GM21576 (cell line): ENCODE results near the gene CTNNBL1.

ENCODE experiments used
- ATAC-seq: cut with Tn5 transposase; IDR thresholded peaks from one replicate; pipeline ENCODE4 v1.9.1; 2021; ENCODE audit warnings: mild to moderate bottlenecking, moderate library complexity; ENCODE audit not compliant: unreplicated experiment

Gene CTNNBL1

DNA sequence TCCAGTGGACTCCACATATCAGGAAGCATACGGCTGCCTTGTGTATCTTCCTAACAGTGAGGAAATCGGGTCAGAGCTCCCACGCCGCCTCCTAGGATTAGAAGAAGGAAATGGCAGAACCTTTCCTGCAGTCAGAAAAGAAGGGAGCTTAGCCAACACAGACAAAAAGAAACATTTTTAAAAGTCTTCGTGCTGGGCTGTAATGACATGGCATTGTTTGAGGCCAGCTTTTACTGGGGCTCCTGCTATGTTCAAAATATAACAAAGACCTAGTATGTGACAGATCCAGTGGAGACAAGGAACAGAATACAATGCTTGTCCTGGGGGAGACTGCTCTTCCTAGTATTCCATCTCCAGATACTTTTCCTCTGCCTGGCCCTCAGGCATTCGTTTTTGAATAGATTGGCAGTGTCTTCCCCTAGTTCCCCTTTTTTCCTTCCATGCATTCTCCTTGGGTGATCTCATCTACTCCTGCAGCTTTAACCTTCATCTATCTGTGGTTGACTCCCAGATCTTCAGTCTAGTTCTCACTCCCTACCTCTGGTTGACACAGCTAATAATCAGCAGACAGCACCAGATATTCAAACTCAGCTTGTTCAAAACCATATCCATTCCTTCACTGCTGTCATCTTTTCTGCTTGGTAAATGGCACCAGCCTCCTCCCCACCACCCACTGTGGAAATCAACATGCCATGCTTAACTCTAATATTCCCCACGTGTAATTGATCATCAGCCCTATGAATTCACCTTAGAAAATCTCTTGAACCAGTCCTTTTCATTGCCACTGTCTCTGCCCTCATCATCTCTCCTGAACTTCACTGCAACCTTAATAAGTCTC, 114.6 kb downstream of the CTNNBL1 start:
- ATAC-seq = no peak

DNA sequence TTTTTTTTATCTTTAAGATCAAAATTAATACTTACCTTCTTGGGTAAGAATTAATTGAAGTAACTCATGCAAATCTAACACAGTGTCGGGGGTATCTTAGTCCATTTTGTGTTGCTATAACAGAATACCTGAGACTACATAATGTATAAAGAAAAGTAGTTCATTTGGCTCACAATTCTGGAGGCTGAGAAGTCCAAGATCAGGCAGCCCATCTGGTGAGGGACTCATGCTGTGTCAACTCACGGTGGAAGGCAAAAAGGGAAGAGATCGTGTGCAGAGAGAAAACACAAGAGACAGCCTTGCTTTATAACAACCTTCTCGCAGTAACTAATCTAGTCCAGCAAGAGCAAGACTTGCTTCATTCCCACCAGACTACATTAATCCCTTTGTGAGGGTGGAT, 116.2 kb downstream of the CTNNBL1 start:
- no peak for ATAC-seq

DNA sequence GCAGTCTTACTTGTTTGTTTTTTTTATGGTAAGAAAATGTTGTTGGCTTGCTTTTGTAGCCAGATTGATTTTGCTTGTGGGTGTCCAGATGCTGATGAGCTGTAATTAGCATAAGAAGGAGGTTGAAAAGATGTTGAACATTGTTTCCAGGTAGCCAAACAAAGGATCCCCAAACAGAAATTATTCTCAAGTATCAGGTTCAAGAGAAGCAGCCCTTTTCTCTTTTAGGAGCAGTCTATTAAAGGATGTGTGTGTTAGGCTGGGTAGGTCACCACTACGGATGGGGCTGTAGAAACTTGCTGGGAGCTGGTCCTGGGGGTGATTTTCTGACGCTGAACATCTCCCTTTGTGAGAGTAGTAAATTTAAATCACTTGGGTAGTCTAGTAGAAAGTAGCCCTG, 122.2 kb downstream of the CTNNBL1 start:
- no peak for ATAC-seq

DNA sequence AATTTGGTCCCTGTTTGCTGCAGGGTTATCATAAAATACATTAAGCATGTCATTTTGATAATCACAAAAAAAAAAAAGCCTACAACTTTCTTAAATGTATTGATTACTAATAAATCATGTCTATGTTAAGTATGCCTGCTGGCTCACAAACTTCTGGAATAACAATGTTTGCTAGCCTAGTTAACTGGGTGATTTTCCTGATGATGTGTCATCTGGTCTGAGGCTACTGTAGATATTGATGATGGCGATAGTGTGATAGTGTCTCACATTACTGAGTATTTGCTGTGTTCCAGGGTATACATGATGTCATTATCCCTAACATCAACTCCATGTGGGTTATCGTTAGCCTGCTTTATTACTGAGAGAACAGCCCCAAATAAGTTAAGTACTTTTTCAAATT, 122.9 kb downstream of the CTNNBL1 start:
- no peak for ATAC-seq

DNA sequence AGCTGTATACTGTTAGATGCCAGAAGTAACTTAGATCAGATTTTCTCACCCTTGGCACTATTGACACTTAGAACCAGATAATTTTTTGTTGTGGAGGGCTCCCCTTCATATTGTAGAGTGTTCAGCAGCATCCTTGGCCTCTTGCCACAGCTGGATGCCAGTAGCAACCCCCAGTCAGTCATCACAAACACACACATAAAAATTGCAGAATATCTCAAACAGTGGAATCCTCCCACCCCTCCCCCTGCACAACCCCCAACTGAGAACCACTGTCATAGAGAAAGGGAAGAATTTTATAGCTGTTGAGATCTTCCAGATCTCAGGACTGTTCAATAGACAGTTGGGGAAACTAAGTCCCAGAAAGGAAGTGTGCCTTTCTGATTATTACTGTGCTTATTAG, 127.9 kb downstream of the CTNNBL1 start:
- ATAC-seq = no peak

DNA sequence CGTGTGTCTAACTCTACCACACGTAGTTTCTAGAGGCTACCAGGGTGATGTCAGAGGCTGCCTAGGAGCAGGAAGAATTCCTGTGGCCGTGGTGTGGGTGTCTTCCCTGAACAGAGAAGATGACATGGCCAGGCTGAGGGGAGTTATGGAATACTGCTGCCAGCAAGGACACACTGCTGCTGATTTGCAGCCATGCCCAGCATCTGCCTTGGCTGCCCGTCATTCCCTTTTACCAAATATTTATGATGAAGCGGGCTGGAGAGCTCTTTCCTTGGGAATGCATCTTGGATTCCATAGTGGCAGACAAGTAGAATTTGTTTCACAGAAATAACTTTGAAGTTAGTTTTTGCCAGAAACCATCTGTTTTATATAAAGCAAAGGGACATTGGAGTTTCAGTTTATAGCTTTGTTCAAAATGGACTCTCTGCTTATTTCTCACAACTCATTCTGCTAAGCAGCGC, 128.3 kb downstream of the CTNNBL1 start:
- ATAC-seq = no peak

DNA sequence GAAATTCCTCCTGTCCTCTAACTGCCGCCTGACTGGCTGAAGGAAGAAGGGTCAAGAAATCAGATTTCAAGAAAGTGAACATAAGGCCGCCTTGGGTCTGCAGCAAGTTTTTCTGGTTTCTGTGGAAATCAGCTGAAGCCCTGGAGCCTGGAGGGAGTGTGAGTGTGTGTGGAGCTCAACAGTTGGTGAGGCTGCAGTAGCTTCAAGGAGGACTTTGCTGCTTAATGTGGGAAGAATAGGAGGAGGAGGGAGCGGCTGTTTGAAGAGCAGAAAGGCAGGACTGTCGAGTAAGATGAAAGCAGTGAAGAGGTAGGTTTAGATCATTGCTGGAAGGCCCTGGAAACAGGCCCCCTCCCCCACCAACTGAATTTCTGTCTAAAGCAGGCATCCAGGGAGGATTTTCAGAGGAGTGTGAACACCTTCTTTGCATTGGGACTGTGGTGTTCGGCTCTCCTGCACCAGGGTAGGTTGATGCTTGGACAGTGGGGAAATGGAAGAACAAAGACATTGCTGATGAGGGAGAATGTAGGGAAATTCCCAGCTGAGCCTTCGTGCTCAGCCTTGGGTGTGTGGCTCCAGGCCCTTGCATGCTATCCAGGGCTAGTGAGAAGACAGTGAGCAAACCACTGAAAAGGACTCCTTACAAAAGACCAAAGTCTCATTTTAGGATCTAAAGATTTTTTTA, 129.6 kb downstream of the CTNNBL1 start:
- no peak for ATAC-seq

DNA sequence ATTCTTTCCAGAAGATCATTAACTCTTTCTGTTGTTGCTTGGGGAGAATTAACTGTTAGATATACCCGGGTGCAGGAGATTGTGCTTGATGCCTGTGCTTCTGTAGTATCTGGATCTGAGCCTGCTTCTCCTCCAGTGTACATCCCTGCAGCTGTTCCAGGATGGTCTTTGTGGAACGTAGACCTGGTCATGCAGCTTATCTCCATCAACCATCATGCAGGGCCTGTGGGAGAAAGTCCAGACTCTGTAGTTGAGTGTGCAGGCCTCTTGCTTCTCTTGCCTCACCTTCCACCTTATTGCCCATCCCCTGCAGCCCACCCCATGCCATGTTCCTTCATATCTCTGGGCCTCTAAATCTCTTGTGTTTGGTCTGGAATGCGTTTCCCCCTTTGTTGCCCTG, 133.8 kb downstream of the CTNNBL1 start:
- no peak for ATAC-seq

DNA sequence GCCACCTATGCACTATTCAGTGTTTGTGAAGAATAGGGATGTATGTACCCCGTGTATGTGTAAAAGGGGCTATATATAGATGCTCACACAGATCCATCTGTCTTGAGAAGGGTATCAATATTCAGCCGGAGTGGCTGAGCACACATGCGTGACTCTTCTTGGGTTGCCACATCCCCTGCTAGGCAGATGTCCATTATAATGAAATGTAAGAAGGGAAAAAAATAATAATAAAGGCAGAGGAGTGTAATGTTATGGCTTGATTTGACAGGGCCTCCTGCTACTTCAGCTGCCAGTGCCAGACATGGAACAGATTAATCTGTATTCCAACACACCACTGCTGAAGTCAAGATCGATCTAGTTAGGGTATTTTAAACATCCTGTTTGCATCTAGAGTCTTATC, 134.9 kb downstream of the CTNNBL1 start:
- no peak for ATAC-seq

DNA sequence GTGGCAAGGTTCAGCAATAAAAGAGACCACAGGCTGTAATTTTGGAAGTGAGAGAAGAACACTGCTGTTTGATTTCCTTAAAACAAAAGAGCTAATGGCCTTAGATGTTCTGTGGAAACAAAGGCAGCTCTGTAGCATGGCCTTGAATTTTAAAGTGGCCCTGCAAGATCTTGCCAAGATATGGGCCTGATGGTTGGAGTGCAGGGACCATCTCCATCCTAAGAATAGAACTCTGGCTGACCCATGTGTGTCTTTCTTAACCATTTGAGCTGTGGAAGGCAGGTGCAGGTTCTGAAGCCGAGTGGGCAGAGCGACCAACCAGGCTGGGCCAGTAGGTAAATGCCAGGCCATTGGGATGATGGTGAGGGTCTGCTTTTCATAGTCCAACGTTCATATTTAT, 135.3 kb downstream of the CTNNBL1 start:
- no peak for ATAC-seq

DNA sequence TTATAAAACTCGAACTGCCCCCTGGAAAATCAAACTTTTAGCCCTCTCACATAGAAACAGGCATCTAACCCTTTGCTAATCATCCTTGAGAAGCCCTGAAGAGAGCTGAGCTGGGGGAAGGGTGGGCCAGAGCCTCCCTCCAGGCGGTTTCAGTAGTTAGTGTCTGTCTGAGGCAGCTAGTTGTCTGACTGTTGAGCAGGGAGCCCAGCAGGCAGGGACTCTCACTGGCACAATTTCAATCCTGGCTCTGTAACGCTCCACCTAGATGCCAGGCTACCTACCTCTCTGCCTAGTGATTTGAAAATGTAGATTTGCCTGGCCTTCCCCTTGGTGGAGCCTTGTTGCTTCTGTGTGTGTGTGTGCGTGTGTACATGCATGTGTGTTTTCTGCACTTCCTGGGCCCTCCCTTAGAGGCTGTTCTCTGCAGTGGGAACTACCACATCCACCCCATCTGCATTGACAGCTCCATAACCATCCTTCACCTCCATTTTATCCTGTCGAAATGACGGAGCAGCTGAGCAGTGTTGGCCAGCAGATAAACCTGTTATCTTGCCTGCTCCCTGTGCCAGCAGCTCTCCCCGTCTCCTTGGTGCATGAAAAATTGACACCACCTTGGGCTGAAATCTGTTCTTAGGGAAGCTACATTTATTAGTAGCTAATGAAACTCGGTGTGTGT, 139.5 kb downstream of the CTNNBL1 start:
- no peak for ATAC-seq

DNA sequence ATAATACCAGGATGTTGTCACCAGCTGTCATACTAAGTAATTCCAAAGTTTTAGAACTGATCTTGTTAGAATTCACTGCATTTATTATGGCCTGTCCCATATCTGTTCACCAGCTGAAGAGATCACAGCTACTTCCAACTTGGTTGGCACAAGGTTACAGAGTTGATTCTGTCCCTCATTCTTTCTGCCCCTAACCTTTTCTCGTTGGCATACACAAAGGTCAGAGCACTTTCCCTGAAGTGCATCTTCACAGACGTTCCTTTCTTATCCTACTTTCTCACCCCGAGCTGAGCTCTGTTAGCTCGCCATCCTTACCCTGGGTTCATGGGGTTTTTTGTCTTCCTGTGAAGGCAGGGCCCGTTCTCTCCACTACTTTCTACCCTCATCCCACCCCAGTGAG, 143.1 kb downstream of the CTNNBL1 start:
- ATAC-seq = no peak

DNA sequence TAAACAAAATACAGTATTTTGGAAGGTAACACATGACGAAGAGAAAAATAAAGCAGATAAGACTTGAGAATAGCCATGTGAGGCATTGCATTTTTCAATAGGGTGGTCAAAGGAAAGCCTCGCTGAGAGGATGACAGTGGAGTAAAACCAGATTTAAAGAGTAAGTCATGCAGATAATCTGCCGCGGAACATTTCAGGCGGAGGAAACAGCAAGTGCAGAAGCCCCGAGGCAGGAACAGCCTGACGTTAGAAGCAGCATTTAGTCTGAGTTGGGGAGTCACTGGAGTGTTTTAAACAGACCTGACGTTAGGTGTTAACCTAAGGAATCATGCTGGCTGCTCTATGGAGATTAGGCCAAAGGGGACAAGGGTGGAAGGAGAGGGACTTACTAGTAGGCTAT, 144.1 kb downstream of the CTNNBL1 start:
- ATAC-seq = no peak

DNA sequence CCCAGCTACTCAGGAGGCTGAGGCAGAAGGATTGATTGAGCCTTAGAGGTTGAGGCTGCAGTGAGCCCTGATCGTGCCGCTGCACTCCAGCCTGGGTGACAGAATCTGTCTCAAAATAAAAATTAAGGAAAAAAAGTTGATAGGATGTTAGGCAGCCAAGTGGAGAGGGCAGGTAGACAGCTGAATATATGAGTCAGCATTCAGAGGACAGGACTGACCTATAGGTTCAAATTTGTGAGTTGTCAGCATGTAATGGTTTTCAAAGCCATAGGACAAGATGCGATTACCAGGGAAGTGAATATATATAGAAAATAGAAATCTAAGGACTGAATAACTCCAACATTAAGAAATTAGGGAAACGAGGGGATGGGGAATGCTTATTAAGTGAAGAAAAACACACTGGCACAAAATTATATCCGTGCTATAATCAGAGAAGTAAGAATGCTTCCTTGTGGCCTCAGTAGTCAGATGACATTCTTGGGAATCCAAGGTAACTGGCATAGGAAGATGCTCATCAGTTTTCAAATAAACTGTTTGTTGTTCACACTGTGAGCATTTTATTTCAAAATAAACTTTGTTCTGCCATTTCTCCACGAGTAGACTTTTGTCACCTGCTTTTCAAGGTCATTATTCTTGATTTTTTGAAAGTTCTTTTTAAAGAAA, 145.1 kb downstream of the CTNNBL1 start:
- no peak for ATAC-seq

DNA sequence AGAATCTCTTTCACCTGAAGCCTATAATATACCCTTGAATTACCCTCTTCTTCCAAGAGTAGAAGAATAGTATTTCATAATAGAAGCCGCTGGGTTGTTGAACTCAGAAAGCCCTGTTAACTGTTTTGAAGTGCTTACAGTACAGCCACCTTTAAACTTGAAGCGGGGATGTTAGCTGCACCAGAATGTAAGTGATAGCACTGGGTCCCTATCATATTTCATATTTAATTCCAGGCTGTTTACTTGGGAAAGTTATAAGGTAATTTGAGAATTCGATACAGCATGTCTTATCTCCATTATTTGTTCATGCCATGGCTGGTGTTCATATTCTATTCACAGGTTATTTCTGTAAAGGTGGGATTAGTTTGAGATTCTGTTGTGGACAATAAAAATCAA, 145.6 kb downstream of the CTNNBL1 start:
- no peak for ATAC-seq

DNA sequence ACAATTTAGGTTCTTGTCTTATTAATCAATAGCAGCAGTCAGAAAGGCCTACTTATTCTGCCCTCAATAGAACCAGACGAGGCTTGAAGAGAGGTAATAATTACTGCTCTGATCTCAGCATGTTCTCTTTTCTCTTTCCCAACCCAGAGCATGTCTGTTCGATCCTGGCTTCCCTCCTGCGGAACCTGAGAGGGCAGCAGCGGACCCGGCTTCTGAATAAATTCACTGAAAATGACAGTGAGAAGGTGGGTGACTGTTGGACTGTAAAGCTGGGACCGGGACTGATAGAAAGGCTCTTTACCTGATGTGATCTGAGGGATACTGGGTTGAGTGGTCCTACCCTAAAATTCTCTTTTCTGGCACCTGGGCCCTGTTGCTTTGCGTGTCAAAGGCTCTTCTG, 146.1 kb downstream of the CTNNBL1 start:
- ATAC-seq = no peak

DNA sequence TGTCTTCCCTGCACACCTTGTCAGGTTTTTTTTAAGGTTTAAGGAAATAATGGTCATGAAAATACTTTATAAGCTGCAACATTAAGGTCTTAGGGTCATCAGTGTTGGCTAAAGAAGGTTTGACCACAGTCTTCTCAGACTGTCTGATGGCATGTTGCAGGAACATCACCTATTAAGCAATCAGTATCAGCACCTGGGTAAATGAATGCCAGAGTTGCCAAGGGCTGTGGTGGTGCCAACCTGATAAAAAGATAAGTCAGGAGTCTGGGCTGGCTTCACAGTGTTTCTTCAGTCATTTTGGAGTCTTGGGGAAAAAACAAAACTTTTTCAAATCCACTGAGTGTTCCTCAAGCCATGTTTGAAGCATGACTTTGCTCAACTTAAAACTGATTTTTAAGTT, 147.6 kb downstream of the CTNNBL1 start:
- no peak for ATAC-seq

DNA sequence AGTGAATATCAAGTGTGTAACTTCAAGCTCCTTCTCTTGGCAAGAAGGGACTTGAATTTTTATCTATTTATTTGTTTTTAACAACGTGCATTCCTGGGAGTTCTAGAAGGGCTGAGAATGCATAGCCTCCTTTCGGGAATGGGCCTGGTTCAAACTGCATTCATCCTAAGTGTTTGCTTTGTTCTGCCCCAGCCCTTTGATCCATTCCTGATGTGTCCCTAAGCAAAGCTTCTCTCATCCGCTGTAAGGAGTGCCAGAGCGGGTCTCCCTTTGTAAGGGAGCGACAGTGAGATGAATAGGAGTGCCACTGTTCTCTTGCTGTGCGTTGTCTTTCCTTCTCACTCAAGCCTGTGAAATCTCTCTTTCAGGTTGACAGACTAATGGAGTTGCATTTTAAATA, 148.1 kb downstream of the CTNNBL1 start:
- ATAC-seq = no peak

DNA sequence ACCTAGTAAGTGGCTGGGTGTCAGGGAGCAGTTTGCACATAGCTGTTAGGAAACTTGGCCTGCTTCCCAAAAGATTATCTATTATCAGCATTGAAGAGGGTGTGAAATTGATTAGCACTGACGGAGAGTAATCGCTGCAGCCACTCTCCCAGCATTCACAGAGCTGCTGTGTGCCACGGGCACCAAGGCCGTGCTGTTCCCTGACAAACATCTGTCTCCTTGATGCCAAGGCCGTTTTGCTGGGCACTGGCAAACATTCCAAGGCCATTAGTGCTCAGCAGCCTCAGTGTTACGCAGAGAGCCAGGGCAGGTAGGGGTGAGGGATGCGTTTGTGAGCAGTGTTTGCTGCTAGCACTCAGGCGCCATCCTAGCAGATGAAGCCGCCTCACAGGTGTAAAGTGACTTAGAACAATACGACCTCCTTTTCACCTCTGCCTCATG, 151.4 kb downstream of the CTNNBL1 start:
- ATAC-seq = no peak

DNA sequence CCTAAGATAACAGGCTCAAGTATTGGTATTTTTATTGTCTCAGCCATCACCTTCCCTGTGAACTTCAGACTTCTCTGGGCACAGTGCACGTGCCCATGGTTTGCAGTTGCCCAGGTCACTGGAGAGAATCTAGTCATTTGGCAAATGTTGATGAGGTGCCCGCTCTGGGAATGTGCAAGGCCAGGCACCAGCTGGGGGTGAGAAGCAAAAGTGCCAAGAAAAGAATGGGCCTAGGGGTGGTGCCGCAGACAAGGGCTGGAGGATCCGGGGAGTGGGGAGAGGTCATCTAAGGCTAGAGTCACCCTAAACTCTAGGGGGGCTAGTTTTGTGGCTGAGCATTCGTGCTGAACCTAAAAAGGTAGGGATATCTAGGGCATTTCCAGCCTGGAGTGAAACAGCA, 152.0 kb downstream of the CTNNBL1 start:
- ATAC-seq = no peak

DNA sequence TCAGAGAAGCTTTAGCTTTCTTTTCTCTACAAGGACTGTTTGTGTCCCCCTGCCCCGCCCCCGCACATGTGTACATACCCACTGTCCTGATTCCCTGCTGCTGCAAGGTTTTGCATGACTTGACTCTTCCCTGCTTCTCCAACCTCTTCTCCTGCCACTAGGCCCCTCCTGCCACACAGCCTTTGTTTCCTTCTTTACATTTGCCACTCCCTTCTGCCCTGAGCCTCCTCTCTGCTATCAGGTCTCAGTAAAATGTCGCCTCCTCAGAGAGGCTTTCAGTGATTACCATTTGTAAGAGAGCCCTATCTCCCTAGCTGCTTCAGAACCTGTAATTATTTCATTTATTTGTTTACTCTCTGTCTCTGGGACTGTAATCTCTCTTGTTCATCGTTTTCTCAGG, 152.7 kb downstream of the CTNNBL1 start:
- no peak for ATAC-seq
